Sigmoid colon (tissue), 4 donors: ENCODE data around the gene CLSTN2.

Experiments used
- EP300 ChIP-seq, 4 donors: sonication (generic); formaldehyde crosslinking; IDR thresholded peaks; one replicate each; pipeline ENCODE4 v1.6.1; 2017; ENCODE audit warnings: antibody characterized with exemption in 4 of 4
- POLR2A ChIP-seq, 2 donors: fragments of 450-650 bp; IDR thresholded peaks; one replicate each; pipeline ENCODE4 v1.6.1; 2016; ENCODE audit warnings: antibody characterized with exemption in 2 of 2, mild to moderate bottlenecking in 2 of 2, moderate library complexity in 2 of 2
- POLR2AphosphoS5 ChIP-seq, 4 donors: sonication (generic); formaldehyde crosslinking; IDR thresholded peaks; one replicate each; pipeline ENCODE4 v1.6.1; 2017; ENCODE audit warnings: antibody characterized with exemption in 4 of 4
- TF ChIP-seq, protein P1 (sequence below), 4 experiments: fragments of 450-650 bp in 3 of 4; fragments of 200-600 bp in 1 of 4; IDR thresholded peaks; one replicate each; pipeline ENCODE4 v1.5.1; 2016 to 2019; ENCODE audit warnings: antibody characterized with exemption in 4 of 4, mild to moderate bottlenecking in 3 of 4, moderate library complexity in 2 of 4

DNA sequence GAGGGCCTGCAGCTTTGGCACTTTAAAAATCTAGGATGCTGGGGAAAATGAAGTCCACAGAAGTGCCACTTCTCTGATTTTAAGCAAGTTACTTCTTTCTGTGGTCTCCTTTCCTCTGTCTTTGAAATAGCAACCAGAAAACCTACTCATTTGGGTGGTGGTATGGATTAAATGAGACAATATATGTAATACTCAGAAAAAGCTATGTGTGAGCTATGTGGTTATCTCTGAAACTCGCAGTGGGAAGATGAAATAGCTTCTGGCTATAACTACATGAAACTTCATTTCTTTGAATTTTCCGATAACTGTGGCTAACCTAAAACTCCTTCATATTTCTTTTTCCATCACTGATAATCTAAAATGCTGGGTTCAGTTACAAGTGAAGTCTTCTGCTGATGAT, 368.9 kb downstream of the CLSTN2 start:
- TF ChIP-seq POLR2AphosphoS5 (IDR thresholded peaks at IDR 0.05), result no peak
- TF ChIP-seq, protein P1, sequence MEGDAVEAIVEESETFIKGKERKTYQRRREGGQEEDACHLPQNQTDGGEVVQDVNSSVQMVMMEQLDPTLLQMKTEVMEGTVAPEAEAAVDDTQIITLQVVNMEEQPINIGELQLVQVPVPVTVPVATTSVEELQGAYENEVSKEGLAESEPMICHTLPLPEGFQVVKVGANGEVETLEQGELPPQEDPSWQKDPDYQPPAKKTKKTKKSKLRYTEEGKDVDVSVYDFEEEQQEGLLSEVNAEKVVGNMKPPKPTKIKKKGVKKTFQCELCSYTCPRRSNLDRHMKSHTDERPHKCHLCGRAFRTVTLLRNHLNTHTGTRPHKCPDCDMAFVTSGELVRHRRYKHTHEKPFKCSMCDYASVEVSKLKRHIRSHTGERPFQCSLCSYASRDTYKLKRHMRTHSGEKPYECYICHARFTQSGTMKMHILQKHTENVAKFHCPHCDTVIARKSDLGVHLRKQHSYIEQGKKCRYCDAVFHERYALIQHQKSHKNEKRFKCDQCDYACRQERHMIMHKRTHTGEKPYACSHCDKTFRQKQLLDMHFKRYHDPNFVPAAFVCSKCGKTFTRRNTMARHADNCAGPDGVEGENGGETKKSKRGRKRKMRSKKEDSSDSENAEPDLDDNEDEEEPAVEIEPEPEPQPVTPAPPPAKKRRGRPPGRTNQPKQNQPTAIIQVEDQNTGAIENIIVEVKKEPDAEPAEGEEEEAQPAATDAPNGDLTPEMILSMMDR (IDR thresholded peaks at IDR 0.05), result no peak
- no peak for TF ChIP-seq EP300 (IDR thresholded peaks at IDR 0.05)
- TF ChIP-seq POLR2A (IDR thresholded peaks at IDR 0.05), result no peak
